SU-DHL-6 (cell line): ENCODE data around the gene COX8C.

Experiments used
- H2AFZ ChIP-seq: fragments of 200-600 bp; sonication (generic); 2 replicates; pipeline ENCODE4 v1.6.1; 2014; ENCODE audit warnings: low read depth, mild to moderate bottlenecking, moderate library complexity, mixed read lengths, antibody characterized with exemption, low read length; ENCODE audit not compliant: severe bottlenecking
- H3F3A ChIP-seq: fragments of 200-600 bp; shearing (Covaris generic); 2 replicates; pipeline ENCODE4 v1.6.0; 2016; ENCODE audit warnings: antibody characterized with exemption, mild to moderate bottlenecking; ENCODE audit not compliant: insufficient read depth
- H3K27ac ChIP-seq: fragments of 200-600 bp; sonication (generic); 2 replicates; pipeline ENCODE4 v1.5.1; 2016; ENCODE audit warnings: low read depth, mild to moderate bottlenecking, low read length, moderate library complexity, mixed read lengths
- H3K27me3 ChIP-seq: fragments of 200-600 bp; sonication (generic), shearing (Covaris generic); 2 replicates; pipeline ENCODE4 v1.6.0; 2014; ENCODE audit warnings: mild to moderate bottlenecking, low read length
- H3K36me3 ChIP-seq: fragments of 200-600 bp; sonication (generic); 2 replicates; pipeline ENCODE4 v1.6.1; 2014; ENCODE audit warnings: mild to moderate bottlenecking, low read length, mixed read lengths
- H3K4me2 ChIP-seq: fragments of 300-600, 200-600 bp; shearing (Covaris generic), sonication (generic); 2 replicates; pipeline ENCODE4 v1.6.0; 2014; ENCODE audit warnings: low read length, low read depth, mild to moderate bottlenecking; ENCODE audit not compliant: poor library complexity, severe bottlenecking
- H3K4me3 ChIP-seq: fragments of 200-600 bp; sonication (generic); 2 replicates; pipeline ENCODE4 v1.5.1; 2014; ENCODE audit warnings: antibody characterized with exemption, low read length, mild to moderate bottlenecking, mixed read lengths; ENCODE audit not compliant: insufficient read depth, poor library complexity, severe bottlenecking
- H3K79me2 ChIP-seq: fragments of 200-600 bp; sonication (generic); 2 replicates; pipeline ENCODE4 v1.6.1; 2014; ENCODE audit warnings: mild to moderate bottlenecking, low read length, moderate library complexity; ENCODE audit not compliant: insufficient read depth
- H3K9ac ChIP-seq: fragments of 200-600 bp; sonication (generic); 2 replicates; pipeline ENCODE4 v1.7.0; 2014; ENCODE audit warnings: mild to moderate bottlenecking, low read length
- H3K9me2 ChIP-seq: fragments of 200-600 bp; sonication (generic); replicated peaks from 2 replicates; pipeline ENCODE4 v1.6.1; 2014; ENCODE audit warnings: low read length; ENCODE audit not compliant: insufficient read depth
- H3K9me3 ChIP-seq: fragments of 200-600 bp; sonication (generic); 2 replicates; pipeline ENCODE4 v1.6.1; 2014; ENCODE audit warnings: low read length, mixed read lengths; ENCODE audit not compliant: insufficient read depth
- H4K20me1 ChIP-seq: fragments of 200-600 bp; sonication (generic); 2 replicates; pipeline ENCODE4 v1.6.1; 2014; ENCODE audit warnings: low read depth, mild to moderate bottlenecking, antibody characterized with exemption, low read length, moderate library complexity, mixed read lengths
- EZH2phosphoT487 ChIP-seq: fragments of 200-600 bp; sonication (generic), shearing (Covaris generic); conservative IDR thresholded peaks from 2 replicates; pipeline ENCODE4 v1.6.1; 2018; ENCODE audit warnings: mild to moderate bottlenecking, antibody characterized with exemption, low read length, moderate library complexity, mixed read lengths
- TF ChIP-seq, protein P1 (sequence below): fragments of 200-600 bp; sonication (generic); IDR thresholded peaks from one replicate; pipeline ENCODE4 v1.5.1; 2017; ENCODE audit warnings: antibody characterized with exemption, mild to moderate bottlenecking, low read length, moderate library complexity; ENCODE audit not compliant: insufficient read depth, poor library complexity, severe bottlenecking

COX8C gene

DNA sequence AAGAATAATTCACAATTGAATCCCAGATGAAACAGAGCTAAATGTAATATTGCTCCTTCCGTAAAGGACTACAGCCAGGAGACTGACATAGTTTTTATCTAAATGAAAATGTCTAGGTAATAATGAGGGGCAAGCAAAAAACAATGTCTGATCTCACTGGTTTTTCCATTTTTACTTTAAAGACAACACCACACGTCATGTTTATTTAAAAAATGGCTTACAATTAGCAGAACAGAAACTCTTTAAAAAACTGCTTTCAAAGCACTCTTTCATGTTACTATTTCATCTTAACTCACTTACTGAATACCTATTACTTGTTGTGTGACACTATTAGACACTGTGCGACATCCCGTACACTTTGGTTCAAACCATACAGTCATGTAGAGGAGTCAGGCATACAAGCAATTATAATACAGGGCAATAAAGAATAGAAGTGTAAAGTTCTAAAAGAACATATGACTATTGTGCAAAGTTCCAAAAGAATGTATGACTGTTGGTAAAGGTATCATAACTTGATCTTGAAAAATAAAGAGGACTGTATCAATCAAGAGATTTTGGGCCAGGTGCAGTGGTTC lies 23.3 kb upstream of the COX8C start:
- H3K9me3 ChIP-seq = no peaks in the 10 kb centered on the region
- H3K4me2 ChIP-seq = no peak overlapping the region
- no peak overlapping the region for H3K4me3 ChIP-seq
- H3K79me2 ChIP-seq = peaks cover 100% of the 10 kb centered on the region
- no peak overlapping the region for H3K27ac ChIP-seq
- H4K20me1 ChIP-seq = 0 out of 2 replicates have a peak, but pooled peaks cover 4% of the 10 kb centered on the region
- H3K9me2 ChIP-seq = no peaks in the 10 kb centered on the region
- H2AFZ ChIP-seq = no peak overlapping the region
- no peaks in the 10 kb centered on the region for H3F3A ChIP-seq
- no peaks in the 10 kb centered on the region; the same call in 1 of the 2 replicates for H3K36me3 ChIP-seq
- TF ChIP-seq EZH2phosphoT487 = no peak
- TF ChIP-seq, protein P1, sequence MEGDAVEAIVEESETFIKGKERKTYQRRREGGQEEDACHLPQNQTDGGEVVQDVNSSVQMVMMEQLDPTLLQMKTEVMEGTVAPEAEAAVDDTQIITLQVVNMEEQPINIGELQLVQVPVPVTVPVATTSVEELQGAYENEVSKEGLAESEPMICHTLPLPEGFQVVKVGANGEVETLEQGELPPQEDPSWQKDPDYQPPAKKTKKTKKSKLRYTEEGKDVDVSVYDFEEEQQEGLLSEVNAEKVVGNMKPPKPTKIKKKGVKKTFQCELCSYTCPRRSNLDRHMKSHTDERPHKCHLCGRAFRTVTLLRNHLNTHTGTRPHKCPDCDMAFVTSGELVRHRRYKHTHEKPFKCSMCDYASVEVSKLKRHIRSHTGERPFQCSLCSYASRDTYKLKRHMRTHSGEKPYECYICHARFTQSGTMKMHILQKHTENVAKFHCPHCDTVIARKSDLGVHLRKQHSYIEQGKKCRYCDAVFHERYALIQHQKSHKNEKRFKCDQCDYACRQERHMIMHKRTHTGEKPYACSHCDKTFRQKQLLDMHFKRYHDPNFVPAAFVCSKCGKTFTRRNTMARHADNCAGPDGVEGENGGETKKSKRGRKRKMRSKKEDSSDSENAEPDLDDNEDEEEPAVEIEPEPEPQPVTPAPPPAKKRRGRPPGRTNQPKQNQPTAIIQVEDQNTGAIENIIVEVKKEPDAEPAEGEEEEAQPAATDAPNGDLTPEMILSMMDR = no peak
- no peak overlapping the region for H3K9ac ChIP-seq
- H3K27me3 ChIP-seq = no peaks in the 10 kb centered on the region

DNA sequence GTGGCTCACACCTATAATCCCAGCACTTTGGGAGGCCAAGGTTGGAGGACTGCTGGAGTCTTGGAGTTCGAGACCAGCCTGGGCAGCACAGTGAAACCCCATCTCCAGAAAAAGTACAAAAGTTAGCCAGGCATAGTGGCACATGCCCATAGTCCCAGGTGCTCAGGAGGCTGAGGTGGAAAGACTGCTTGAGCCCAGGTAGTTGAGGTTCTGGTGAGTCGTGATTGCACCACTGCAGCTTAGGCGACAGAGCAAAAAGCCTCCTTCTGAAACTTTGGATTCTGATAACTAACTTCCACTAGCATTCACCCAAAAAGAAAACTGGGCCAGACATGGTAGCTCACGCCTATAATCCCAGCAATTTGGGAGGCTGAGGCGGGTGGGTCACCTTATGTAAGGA lies 20.8 kb upstream of the COX8C start:
- Histone ChIP-seq H3F3A (no peaks in the 10 kb centered on the region), H2AFZ (no peak overlapping the region), H3K9ac (no peak overlapping the region), H4K20me1 (peaks cover 15% of the 10 kb centered on the region; the same call in 1 of the 2 replicates), H3K27me3 (no peaks in the 10 kb centered on the region), H3K9me2 (no peaks in the 10 kb centered on the region), H3K4me3 (no peak overlapping the region), H3K27ac (no peak overlapping the region), H3K36me3 (no peaks in the 10 kb centered on the region; the same call in 1 of the 2 replicates), H3K79me2 (peaks cover 100% of the 10 kb centered on the region), H3K9me3 (no peaks in the 10 kb centered on the region), H3K4me2 (no peak overlapping the region)
- TF ChIP-seq, protein P1 = no peak
- no peak for TF ChIP-seq EZH2phosphoT487

DNA sequence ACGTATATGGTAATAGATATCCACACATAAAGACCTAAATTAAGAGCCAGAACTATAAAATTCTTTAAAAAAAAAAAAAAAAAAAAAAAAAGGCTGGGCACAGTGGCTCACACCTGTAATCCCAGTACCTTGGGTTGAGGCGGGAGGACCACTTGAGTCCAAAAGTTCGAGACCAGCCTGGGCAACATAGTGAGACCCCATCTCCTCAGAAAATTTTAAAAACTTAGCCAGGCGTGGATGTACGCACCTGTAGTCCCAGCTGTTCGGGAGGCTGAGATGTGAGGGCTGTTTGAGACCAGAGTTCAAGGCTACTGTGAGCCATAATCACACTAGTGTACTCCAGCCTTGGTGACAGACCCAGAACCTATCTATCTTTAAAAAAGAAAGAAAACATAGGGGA lies 18.4 kb upstream of the COX8C start:
- H3K79me2 ChIP-seq = peaks cover 96% of the 10 kb centered on the region
- H4K20me1 ChIP-seq = peaks cover 15% of the 10 kb centered on the region; the same call in 1 of the 2 replicates
- no peaks in the 10 kb centered on the region for H3K9me2 ChIP-seq
- H3K27ac ChIP-seq = no peak overlapping the region
- H3F3A ChIP-seq = no peaks in the 10 kb centered on the region
- H3K4me3 ChIP-seq = no peak overlapping the region
- no peaks in the 10 kb centered on the region for H3K27me3 ChIP-seq
- H3K9me3 ChIP-seq = no peaks in the 10 kb centered on the region
- no peaks in the 10 kb centered on the region for H3K36me3 ChIP-seq
- no peak overlapping the region for H3K9ac ChIP-seq
- no peak overlapping the region for H2AFZ ChIP-seq
- H3K4me2 ChIP-seq = no peak overlapping the region
- no peak for TF ChIP-seq EZH2phosphoT487
- TF ChIP-seq, protein P1 = no peak
